ENCODE measurements around the gene FBXL16.

Gene FBXL16

GRCh38 chr16:660459-661183 lies 45.0 kb downstream of the FBXL16 start (continued):
- TF ChIP-seq ZNF18 (tag by site-specific recombination; IDR thresholded peaks at IDR 0.05) (no peak), ZNF654 (tag by site-specific recombination; IDR thresholded peaks at IDR 0.05; ENCODE audit: low read depth) (no peak), ZBTB11 (tag by site-specific recombination; conservative IDR thresholded peaks at IDR 0.05; ENCODE audit: low read depth) (no peak), ZNF768 (tag by site-specific recombination; IDR thresholded peaks at IDR 0.05) (no peak), ZNF501 (tag by site-specific recombination; IDR thresholded peaks at IDR 0.05) (no peak), ZBTB8A (tag by site-specific recombination; IDR thresholded peaks at IDR 0.05) (peak; percentile 80), ZNF354C (tag by site-specific recombination; IDR thresholded peaks at IDR 0.05; ENCODE audit: borderline replicate concordance, low read depth) (no peak), HOXD13 (CRISPR knock-in tag; IDR thresholded peaks at IDR 0.05; ENCODE audit: borderline replicate concordance) (no peak), KLF10 (tag by site-specific recombination; IDR thresholded peaks at IDR 0.05) (no peak), ZNF624 (tag by site-specific recombination; IDR thresholded peaks at IDR 0.05) (no peak)

GRCh38 chr16:660132-660458 lies 45.5 kb downstream of the FBXL16 start:
- Histone ChIP-seq H3K9me3 (ENCODE audit: control insufficient read depth, insufficient read depth, low read depth, low read length) (no peaks in the 10 kb centered on the region), H3K27ac (ENCODE audit: extremely low read depth, low read depth, low read length) (no peak overlapping the region), H3K4me3 (ENCODE audit: low read depth, low read length) (no peak overlapping the region), H3K4me1 (ENCODE audit: control insufficient read depth, insufficient read depth, low read length) (peaks cover 3% of the 10 kb centered on the region; the same call in 1 of the 2 replicates), H3K36me3 (ENCODE audit: control insufficient read depth in 2 of 2, insufficient read depth in 1 of 2, low read length in 2 of 2) (peaks cover 0 to 65% of the 10 kb centered on the region in 2 experiments; a peak in 2 of 3 replicates)
- 0 out of 2 replicates have a peak, but pooled peaks have one; percentile 55 for TF ChIP-seq ZBTB10 (tag by site-specific recombination; IDR thresholded peaks at IDR 0.05)
- TF ChIP-seq ZIC2 (tag by site-specific recombination; IDR thresholded peaks at IDR 0.05), result peak; percentile 95; the same call in 1 of the 2 replicates
- TF ChIP-seq GLIS1 (tag by site-specific recombination; IDR thresholded peaks at IDR 0.05), result peak; percentile 94
- TF ChIP-seq ZFP37 (tag by site-specific recombination; IDR thresholded peaks at IDR 0.05), result no peak
- POLR2A ChIA-PET, result interaction anchor here (0.9 kb wide), 1 partner anchor 11 kb away, joined by 4 read pairs; the partner anchor contains the start of gene WDR90
- CTCF ChIA-PET, result no interaction called here

- Histone ChIP-seq H3K4me3 (ENCODE audit: low read depth, low read length) (no peak overlapping the region), H3K4me1 (ENCODE audit: control insufficient read depth, insufficient read depth, low read length) (peaks cover 3% of the 10 kb centered on the region; the same call in 1 of the 2 replicates), H3K9me3 (ENCODE audit: control insufficient read depth, insufficient read depth, low read depth, low read length) (no peaks in the 10 kb centered on the region), H3K36me3 (ENCODE audit: control insufficient read depth in 2 of 2, insufficient read depth in 1 of 2, low read length in 2 of 2) (peaks cover 0 to 70% of the 10 kb centered on the region in 2 experiments; a peak in 2 of 3 replicates), H3K27ac (ENCODE audit: extremely low read depth, low read depth, low read length) (no peak overlapping the region)
- no peak for TF ChIP-seq ZNF660 (tag by site-specific recombination; IDR thresholded peaks at IDR 0.05)
- peak; percentile 5; the same call in 1 of the 2 replicates for TF ChIP-seq SCRT2 (tag by site-specific recombination; IDR thresholded peaks at IDR 0.05)
- TF ChIP-seq PRDM10 (tag by site-specific recombination; IDR thresholded peaks at IDR 0.05), result no peak
- POLR2A ChIA-PET, result interaction anchor here (0.9 to 1.4 kb wide), 2 partner anchors 9 to 10 kb away, joined by 4 read pairs; partner anchors contain the start of gene WDR90
- CTCF ChIA-PET, result interaction anchor here (0.7 to 1.6 kb wide), 2 partner anchors 8 to 9 kb away, joined by 3 to 7 read pairs; partner anchors contain the start of gene RHOT2
Observed at GRCh38 chr16:659618-660017, 46.0 kb downstream of the FBXL16 start.

Measured in HEK293 (cell line).